ENCODE data around the gene ADAM23.

DNA sequence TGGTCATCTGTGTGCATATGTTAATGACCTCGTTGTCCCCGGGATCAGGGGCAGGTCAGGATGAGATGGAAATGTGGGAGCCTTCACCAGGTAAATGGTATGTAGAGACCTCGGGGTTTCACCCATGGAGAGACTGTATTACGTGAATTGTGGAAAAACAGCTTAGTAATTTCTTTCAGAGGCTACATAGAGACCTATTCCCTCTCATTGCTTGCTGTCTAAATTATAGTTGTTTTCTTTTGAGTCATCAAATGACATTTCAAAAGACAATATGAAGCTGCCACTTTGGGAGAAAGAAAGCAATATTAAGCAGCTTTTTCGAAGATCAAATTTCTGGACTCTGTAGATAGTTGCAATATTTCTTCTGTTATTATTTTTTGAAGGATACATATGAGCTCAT, 20.4 kb downstream of the ADAM23 start:
- TF ChIP-seq POLR2A (IDR thresholded peaks at IDR 0.05): no peak
- TF ChIP-seq, protein P1, sequence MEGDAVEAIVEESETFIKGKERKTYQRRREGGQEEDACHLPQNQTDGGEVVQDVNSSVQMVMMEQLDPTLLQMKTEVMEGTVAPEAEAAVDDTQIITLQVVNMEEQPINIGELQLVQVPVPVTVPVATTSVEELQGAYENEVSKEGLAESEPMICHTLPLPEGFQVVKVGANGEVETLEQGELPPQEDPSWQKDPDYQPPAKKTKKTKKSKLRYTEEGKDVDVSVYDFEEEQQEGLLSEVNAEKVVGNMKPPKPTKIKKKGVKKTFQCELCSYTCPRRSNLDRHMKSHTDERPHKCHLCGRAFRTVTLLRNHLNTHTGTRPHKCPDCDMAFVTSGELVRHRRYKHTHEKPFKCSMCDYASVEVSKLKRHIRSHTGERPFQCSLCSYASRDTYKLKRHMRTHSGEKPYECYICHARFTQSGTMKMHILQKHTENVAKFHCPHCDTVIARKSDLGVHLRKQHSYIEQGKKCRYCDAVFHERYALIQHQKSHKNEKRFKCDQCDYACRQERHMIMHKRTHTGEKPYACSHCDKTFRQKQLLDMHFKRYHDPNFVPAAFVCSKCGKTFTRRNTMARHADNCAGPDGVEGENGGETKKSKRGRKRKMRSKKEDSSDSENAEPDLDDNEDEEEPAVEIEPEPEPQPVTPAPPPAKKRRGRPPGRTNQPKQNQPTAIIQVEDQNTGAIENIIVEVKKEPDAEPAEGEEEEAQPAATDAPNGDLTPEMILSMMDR (IDR thresholded peaks at IDR 0.05): no peak

Measured in lower leg skin (tissue), 3 donors.